RWPE2 (cell line): Measurements from ENCODE around the gene AXDND1.
"Not testable (repeated sequence)": the region's sequence is repeated elsewhere in the genome, so short reads cannot be mapped to it uniquely, and the experiment has no call there.

ENCODE experiments used
- ATAC-seq: fragments of 200-7000 bp; cut with Tn5 transposase; 3 replicates; pipeline ENCODE4 v1.9.1; 2021; ENCODE audit warnings: low read depth
- DNase-seq: peaks from one replicate; pipeline ENCODE4 v3.0.0-alpha.2; 2020; ENCODE audit warnings: low spot score
- H3K27ac ChIP-seq: fragments of 450-650 bp; 2 replicates; pipeline ENCODE4 v1.5.1; 2017; ENCODE audit warnings: mild to moderate bottlenecking; ENCODE audit not compliant: poor library complexity, severe bottlenecking
- H3K27me3 ChIP-seq: fragments of 250-450 bp; sonication (Bioruptor Pico); 2 replicates; pipeline ENCODE4 v1.5.1; 2021; ENCODE audit warnings: mild to moderate bottlenecking, moderate library complexity; ENCODE audit not compliant: insufficient read depth, poor library complexity, severe bottlenecking
- H3K36me3 ChIP-seq: fragments of 250-450 bp; sonication (Bioruptor Pico); 2 replicates; pipeline ENCODE4 v1.5.1; 2020; ENCODE audit warnings: low read depth, mild to moderate bottlenecking, moderate library complexity
- H3K4me1 ChIP-seq: fragments of 250-450 bp; sonication (Bioruptor Pico); 2 replicates; pipeline ENCODE4 v1.5.1; 2021; ENCODE audit warnings: mild to moderate bottlenecking, moderate library complexity; ENCODE audit not compliant: insufficient read depth, poor library complexity, severe bottlenecking
- H3K4me3 ChIP-seq: fragments of 250-450 bp; sonication (Bioruptor Pico); 2 replicates; pipeline ENCODE4 v1.5.1; 2021; ENCODE audit warnings: mild to moderate bottlenecking, moderate library complexity; ENCODE audit not compliant: severe bottlenecking
- H3K9me3 ChIP-seq: fragments of 250-450 bp; sonication (Bioruptor Pico); 2 replicates; pipeline ENCODE4 v1.5.1; 2021; ENCODE audit warnings: mild to moderate bottlenecking, moderate library complexity; ENCODE audit not compliant: severe bottlenecking
- CTCF ChIP-seq: fragments of 450-650 bp; IDR thresholded peaks from one replicate; pipeline ENCODE4 v1.5.1; 2017; ENCODE audit warnings: mild to moderate bottlenecking, moderate library complexity; ENCODE audit not compliant: poor library complexity, severe bottlenecking

AXDND1 gene

GRCh38 chr1:179424610-179425009 is 58.8 kb downstream of the AXDND1 start:
- no peaks in the 10 kb centered on the region for H3K36me3 ChIP-seq
- no peak overlapping the region for H3K4me3 ChIP-seq
- ATAC-seq (no peak), DNase-seq (no peak)
- H3K27me3 ChIP-seq = peaks cover 3% of the 10 kb centered on the region
- no peaks in the 10 kb centered on the region for H3K9me3 ChIP-seq
- no peak overlapping the region for H3K27ac ChIP-seq
- no peak for TF ChIP-seq CTCF
- no peaks in the 10 kb centered on the region for H3K4me1 ChIP-seq

DNA sequence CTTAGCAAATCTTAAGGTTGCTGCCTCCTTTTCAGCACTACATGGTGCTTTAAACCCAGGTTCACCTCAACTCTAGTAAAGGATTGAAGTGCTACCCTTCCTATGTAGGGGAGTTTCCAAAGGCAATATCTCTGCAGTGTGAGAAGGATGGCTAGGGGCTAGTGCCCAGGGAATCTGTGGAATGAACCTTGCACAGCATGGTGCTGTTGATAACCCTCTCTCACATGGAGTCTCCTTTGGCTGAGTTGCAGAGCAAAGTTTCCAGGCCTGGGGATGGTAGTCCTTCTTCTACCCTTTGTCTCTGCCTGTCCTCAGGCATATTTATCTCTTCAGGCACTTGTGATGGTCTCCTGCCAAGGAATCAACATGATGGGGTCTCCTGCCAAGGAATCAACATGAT is 59.4 kb downstream of the AXDND1 start:
- Histone ChIP-seq H3K4me1 (no peaks in the 10 kb centered on the region), H3K27me3 (peaks cover 3% of the 10 kb centered on the region), H3K9me3 (no peaks in the 10 kb centered on the region), H3K27ac (no peak overlapping the region), H3K4me3 (no peak overlapping the region), H3K36me3 (no peaks in the 10 kb centered on the region)
- ATAC-seq (no peak), DNase-seq (no peak)
- TF ChIP-seq CTCF = no peak

DNA sequence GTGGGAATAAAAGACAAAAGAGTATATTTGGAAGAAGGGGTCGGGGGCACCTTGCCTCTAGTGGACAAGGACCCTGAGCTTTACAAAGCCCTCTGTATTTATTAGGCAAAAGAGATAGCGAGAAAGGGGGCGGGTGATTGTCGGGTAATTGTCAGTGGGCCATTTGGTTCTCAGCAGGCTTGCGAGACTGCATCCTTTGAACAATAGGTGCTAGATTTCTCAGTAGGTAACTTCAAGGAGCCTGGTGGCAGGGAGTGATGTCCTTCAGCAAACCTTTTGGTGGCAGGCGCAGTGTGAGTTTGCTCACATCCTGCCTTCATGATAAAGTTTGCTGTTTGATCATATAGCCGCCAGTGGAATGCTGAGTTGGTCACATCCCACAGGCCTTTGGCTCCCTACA is 71.4 kb downstream of the AXDND1 start:
- TF ChIP-seq CTCF = no peak
- H3K27ac ChIP-seq = no peak overlapping the region

GRCh38 chr1:179439646-179440045 is 73.9 kb downstream of the AXDND1 start:
- not testable (repeated sequence) for H3K27ac ChIP-seq, H3K27me3 ChIP-seq, H3K4me1 ChIP-seq, ATAC-seq, H3K36me3 ChIP-seq, H3K9me3 ChIP-seq, H3K4me3 ChIP-seq, DNase-seq

More for the DNA sequence above, 71.4 kb downstream of the AXDND1 start:
- Histone ChIP-seq H3K4me1 (no peaks in the 10 kb centered on the region), H3K4me3 (no peak overlapping the region), H3K27me3 (no peaks in the 10 kb centered on the region), H3K9me3 (no peaks in the 10 kb centered on the region), H3K36me3 (no peaks in the 10 kb centered on the region)
- DNase-seq = no peak
- ATAC-seq = no peak

GRCh38 chr1:179440301-179440700 is 74.5 kb downstream of the AXDND1 start:
- H3K27me3 ChIP-seq, H3K4me1 ChIP-seq, ATAC-seq, H3K36me3 ChIP-seq, H3K4me3 ChIP-seq, H3K27ac ChIP-seq, H3K9me3 ChIP-seq, DNase-seq: not testable (repeated sequence)

GRCh38 chr1:179440971-179441370 is 75.2 kb downstream of the AXDND1 start:
- no peaks in the 10 kb centered on the region for H3K9me3 ChIP-seq
- H3K27ac ChIP-seq = no peak overlapping the region
- no peaks in the 10 kb centered on the region for H3K36me3 ChIP-seq
- DNase-seq = no peak
- no peaks in the 10 kb centered on the region for H3K27me3 ChIP-seq
- H3K4me3 ChIP-seq = no peak overlapping the region
- TF ChIP-seq CTCF = no peak
- H3K4me1 ChIP-seq = no peaks in the 10 kb centered on the region
- ATAC-seq = no peak
